Natural killer cell (primary cell): ENCODE results near the gene PCED1B. TPM values are rescaled to one million over a fixed set of nuclear protein-coding genes. Genes with fewer than 3 reads are reported as not detected.

Experiments
- ATAC-seq, 3 donors: fragments of 150-1000 bp in 2 of 3; fragments of 200-7000 bp in 1 of 3; cut with Tn5 transposase; 1 replicate in 1 of 3; 2 replicates in 2 of 3; pipeline ENCODE4 v1.10.0; 2021; ENCODE audit warnings: mild to moderate bottlenecking in 2 of 3, moderate library complexity in 2 of 3
- DNase-seq, 2 donors: peaks; one replicate each; pipeline versions ENCODE4 v3.0.0 to v3.0.0-alpha.2; 2013 to 2021; ENCODE audit warnings: mixed read lengths in 1 of 2
- H3K27ac ChIP-seq: one replicate; pipeline ENCODE4 v1.5.1; 2013; ENCODE audit warnings: mild to moderate bottlenecking, low read length
- H3K27me3 ChIP-seq: one replicate; pipeline ENCODE4 v1.6.1; 2013; ENCODE audit warnings: low read length; ENCODE audit not compliant: control insufficient read depth, insufficient read depth
- H3K36me3 ChIP-seq: one replicate; pipeline ENCODE4 v1.6.1; 2013; ENCODE audit warnings: low read length; ENCODE audit not compliant: control insufficient read depth, insufficient read depth
- H3K4me1 ChIP-seq: one replicate; pipeline ENCODE4 v1.6.1; 2013; ENCODE audit warnings: low read length; ENCODE audit not compliant: control insufficient read depth, insufficient read depth
- H3K4me3 ChIP-seq: one replicate; pipeline ENCODE4 v1.5.1; 2013; ENCODE audit warnings: low read length
- H3K9me3 ChIP-seq: one replicate; pipeline ENCODE4 v1.6.1; 2013; ENCODE audit warnings: low read length; ENCODE audit not compliant: control insufficient read depth, insufficient read depth
- H3K27ac Mint-ChIP-seq, 2 donors: one replicate each; pipeline ENCODE4 v1.8.0; 2022; ENCODE audit warnings: mild to moderate bottlenecking in 2 of 2, mixed read lengths in 2 of 2, moderate library complexity in 1 of 2
- H3K27me3 Mint-ChIP-seq, 2 donors: one replicate each; pipeline ENCODE4 v1.8.0; 2022; ENCODE audit warnings: low read depth in 2 of 2, mixed read lengths in 2 of 2
- H3K36me3 Mint-ChIP-seq: one replicate; pipeline ENCODE4 v1.8.0; 2022; ENCODE audit warnings: mixed read lengths
- H3K4me1 Mint-ChIP-seq, 2 donors: one replicate each; pipeline ENCODE4 v1.8.0; 2022; ENCODE audit warnings: mixed read lengths in 2 of 2
- H3K4me3 Mint-ChIP-seq: one replicate; pipeline ENCODE4 v1.8.0; 2022; ENCODE audit warnings: mild to moderate bottlenecking, moderate library complexity, mixed read lengths
- H3K9me3 Mint-ChIP-seq, 2 donors: one replicate each; pipeline ENCODE4 v1.8.0; 2022; ENCODE audit warnings: mixed read lengths in 2 of 2
- CTCF ChIP-seq: fragments of 200-600 bp; IDR thresholded peaks from one replicate; pipeline ENCODE4 v1.8.0; 2022; ENCODE audit warnings: antibody characterized with exemption
- WGBS: methylation state at CpG from one replicate; pipeline ENCODE4 v1.1.7; 2013; ENCODE audit warnings: missing lambda C conversion rate; ENCODE audit not compliant: insufficient coverage; 5-methylcytosine and 5-hydroxymethylcytosine counted together
- intact Hi-C: fragments of 100-400 bp; cut with micrococcal nuclease; formaldehyde crosslinking; loops from one replicate; pipeline ENCODE4 v1.14.2; 2022
- total RNA-seq, 4 donors: library from RNA; stranded (reverse); fragments of 120-200 nt in 1 of 4; gene quantifications; one replicate each; pipeline versions ENCODE4 v1.2.3 to v1.2.4, GENCODE V29; 2013 to 2022

Gene PCED1B
- total RNA-seq, 3 donors from 2014 or later (not counting 1 experiment from before 2014, with no cell fraction given), result 30.2 to 35.9 (median 33.3) TPM

GRCh38 chr12:47186246-47186645, 106.8 kb downstream of the PCED1B start:
- Histone ChIP-seq H3K9me3 (no peaks in the 10 kb centered on the region), H3K4me3 (no peak overlapping the region), H3K27ac (no peak overlapping the region), H3K36me3 (peaks cover 7% of the 10 kb centered on the region), H3K4me1 (peaks cover 15% of the 10 kb centered on the region), H3K27me3 (no peaks in the 10 kb centered on the region)
- intact Hi-C loops, result no loop called here
- DNase-seq (no peak), ATAC-seq (no peak)
- no peaks in the 10 kb centered on the region for H3K27me3 Mint-ChIP-seq
- no peak for TF ChIP-seq CTCF
- no peaks in the 10 kb centered on the region for H3K9me3 Mint-ChIP-seq
- H3K4me3 Mint-ChIP-seq, result no peak overlapping the region
- H3K27ac Mint-ChIP-seq, result peak overlapping the region; percentile 3 to 75
- H3K36me3 Mint-ChIP-seq, result peaks cover 6% of the 10 kb centered on the region
- 93% methylated on average over 2 of the region's 2 CpGs for WGBS
- H3K4me1 Mint-ChIP-seq, result peaks cover 49 to 53% of the 10 kb centered on the region in 2 donors

DNA sequence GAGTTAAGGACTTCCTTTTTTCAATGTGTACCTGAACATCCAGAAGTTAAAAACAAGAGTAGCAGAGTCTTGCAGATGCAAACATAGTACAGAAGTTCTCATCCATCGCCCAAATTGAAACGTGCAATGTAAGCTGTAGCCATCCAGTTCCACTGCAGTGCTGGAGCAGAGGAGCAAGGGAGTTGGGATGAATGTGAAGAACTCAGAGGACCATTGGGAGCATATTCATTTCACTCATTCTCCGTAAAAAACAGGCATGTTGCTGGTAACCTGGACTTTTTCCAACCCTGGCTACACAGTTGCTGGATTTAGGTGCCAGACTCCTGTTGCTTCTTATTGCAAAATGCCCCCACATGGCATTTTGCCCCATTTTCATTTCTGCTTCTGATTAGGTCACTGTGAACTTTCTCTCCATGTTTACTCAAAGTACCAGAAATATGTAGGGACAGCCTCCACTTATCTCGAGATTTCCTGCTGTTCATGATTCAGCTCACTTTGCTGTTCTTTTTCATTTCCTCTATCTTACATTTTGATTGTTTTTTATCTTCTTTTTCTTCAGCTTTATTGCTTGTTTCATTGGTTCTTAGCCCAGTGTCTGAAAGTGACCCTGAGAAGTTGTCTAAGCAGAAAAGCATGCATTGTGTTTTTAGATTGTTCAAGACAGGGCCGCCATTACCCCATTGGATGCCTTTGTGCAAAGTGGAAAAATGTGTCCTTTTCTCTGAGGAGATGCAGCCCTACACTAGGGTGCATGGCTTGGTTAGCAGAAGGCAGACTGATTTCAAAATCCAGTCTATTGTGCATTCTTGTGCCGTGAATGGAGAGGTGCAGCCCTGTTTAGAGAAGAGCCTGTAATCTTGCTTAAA, 109.4 kb downstream of the PCED1B start:
- TF ChIP-seq CTCF, result no peak
- WGBS, result 81% methylated on average over 6 of the region's 6 CpGs
- Mint-ChIP-seq H3K9me3 (no peaks in the 10 kb centered on the region), H3K4me3 (no peak overlapping the region), H3K4me1 (peaks cover 68 to 74% of the 10 kb centered on the region in 2 donors), H3K27me3 (no peaks in the 10 kb centered on the region), H3K27ac (peak overlapping the region; percentile 17 to 98), H3K36me3 (peaks cover 11% of the 10 kb centered on the region)
- no peaks in the 10 kb centered on the region for H3K27me3 ChIP-seq
- intact Hi-C loops, result no loop called here
- no peak overlapping the region for H3K4me3 ChIP-seq
- peaks cover 33% of the 10 kb centered on the region for H3K4me1 ChIP-seq
- DNase-seq (no peak), ATAC-seq (no peak)
- no peaks in the 10 kb centered on the region for H3K9me3 ChIP-seq
- H3K36me3 ChIP-seq, result peaks cover 7% of the 10 kb centered on the region
- no peak overlapping the region for H3K27ac ChIP-seq

- Mint-ChIP-seq H3K4me1 (peaks cover 77 to 83% of the 10 kb centered on the region in 2 donors), H3K27ac (peak overlapping the region; percentile 97 to 98), H3K27me3 (no peaks in the 10 kb centered on the region), H3K36me3 (peaks cover 11% of the 10 kb centered on the region), H3K9me3 (no peaks in the 10 kb centered on the region), H3K4me3 (no peak overlapping the region)
- H3K27ac ChIP-seq, result no peak overlapping the region
- ATAC-seq (no peak), DNase-seq (no peak)
- no peak for TF ChIP-seq CTCF
- no peaks in the 10 kb centered on the region for H3K9me3 ChIP-seq
- H3K4me3 ChIP-seq, result no peak overlapping the region
- peaks cover 3% of the 10 kb centered on the region for H3K36me3 ChIP-seq
- intact Hi-C loops, result loop anchor here (5.0 kb wide), 2 partner anchors 107 to 922 kb away; partner anchors contain the start of gene SLC38A1
- 98% methylated on average over 3 of the region's 3 CpGs for WGBS
- no peaks in the 10 kb centered on the region for H3K27me3 ChIP-seq
- H3K4me1 ChIP-seq, result peaks cover 42% of the 10 kb centered on the region
Measured at GRCh38 chr12:47189728-47190127, 110.3 kb downstream of the PCED1B start.
